ENCODE measurements around the gene KIF4B. TPM values are rescaled to one million over a fixed set of nuclear protein-coding genes. Genes with fewer than 3 reads are reported as not detected.
"Not testable (repeated sequence)": the region's sequence is repeated elsewhere in the genome, so short reads cannot be mapped to it uniquely, and the experiment has no call there.

The KIF4B gene
- total and polyA plus RNA-seq, 2 experiments from 2014 or later = 0.05 to 0.10 TPM

- Histone ChIP-seq H3K9me3 (ENCODE audit: low read depth) (no peaks in the 10 kb centered on the region), H3K36me3 (replicated peaks; ENCODE audit: insufficient read depth, low read depth) (no peaks in the 10 kb centered on the region), H3K27me3 (no peaks in the 10 kb centered on the region), H3K27ac (no peak overlapping the region), H4K20me1 (ENCODE audit: insufficient read depth, poor library complexity, severe bottlenecking) (no peaks in the 10 kb centered on the region), H3K4me3 (no peak overlapping the region), H3K79me2 (no peaks in the 10 kb centered on the region), H3K9me2 (replicated peaks; ENCODE audit: insufficient read depth) (no peaks in the 10 kb centered on the region), H2AFZ (no peak overlapping the region), H3K4me2 (no peak overlapping the region), H3K4me1 (ENCODE audit: insufficient read depth) (no peaks in the 10 kb centered on the region)
- no peak for DNase-seq (ENCODE audit: low spot score)
- TF ChIP-seq EZH2 (IDR thresholded peaks at IDR 0.05; ENCODE audit: borderline replicate concordance) (no peak), EZH2phosphoT487 (IDR thresholded peaks at IDR 0.05; ENCODE audit: low read depth, severe bottlenecking, unreplicated experiment) (no peak), CTCF (IDR thresholded peaks at IDR 0.05; ENCODE audit: poor library complexity) (no peak)
- 82% methylated on average over 1 of the region's 1 CpG for WGBS (ENCODE audit: low lambda C conversion rate, missing lambda C conversion rate)
Observed at GRCh38 chr5:155029240-155029639, 15.7 kb downstream of the KIF4B start.

DNA sequence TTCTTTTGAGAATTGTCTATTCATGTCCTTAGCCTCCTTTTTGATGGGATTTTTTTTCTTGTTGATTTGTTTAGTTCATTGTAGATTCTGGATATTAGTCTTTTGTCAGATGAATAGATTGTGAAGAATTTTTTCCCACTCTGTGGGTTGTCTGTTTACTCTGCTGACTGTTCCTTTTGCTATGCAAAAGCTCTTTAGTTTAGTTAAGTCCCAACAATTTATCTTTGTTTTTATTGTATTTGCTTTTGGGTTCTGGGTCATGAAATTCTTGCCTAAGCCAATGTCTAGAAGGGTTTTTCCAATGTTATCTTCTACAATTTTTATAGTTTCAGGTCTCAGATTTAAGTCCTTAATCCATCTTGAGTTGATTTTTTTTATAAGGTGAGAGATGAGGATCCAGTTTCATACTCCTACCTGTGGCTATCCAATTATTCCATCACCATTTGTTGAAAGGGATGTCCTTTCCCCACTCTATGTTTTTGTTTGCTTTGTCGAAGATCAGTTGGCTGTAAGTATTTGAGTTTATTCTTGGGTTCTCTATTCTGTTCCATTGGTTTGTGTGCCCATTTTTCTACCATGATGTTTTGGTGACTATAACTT lies 20.7 kb downstream of the KIF4B start:
- DNase-seq (ENCODE audit: low spot score); H3K4me3 ChIP-seq; H4K20me1 ChIP-seq (ENCODE audit: insufficient read depth, poor library complexity, severe bottlenecking); H2AFZ ChIP-seq; H3K79me2 ChIP-seq; H3K27ac ChIP-seq; H3K4me1 ChIP-seq (ENCODE audit: insufficient read depth); H3K27me3 ChIP-seq; H3K9me3 ChIP-seq (ENCODE audit: low read depth); H3K4me2 ChIP-seq; H3K9me2 ChIP-seq (replicated peaks; ENCODE audit: insufficient read depth); H3K36me3 ChIP-seq (replicated peaks; ENCODE audit: insufficient read depth, low read depth): not testable (repeated sequence)
- WGBS (ENCODE audit: low lambda C conversion rate, missing lambda C conversion rate) = 51% methylated on average over 1 of the region's 1 CpG

- not testable (repeated sequence) for H3K27ac ChIP-seq; H3K4me1 ChIP-seq (ENCODE audit: insufficient read depth); H3K4me3 ChIP-seq; H4K20me1 ChIP-seq (ENCODE audit: insufficient read depth, poor library complexity, severe bottlenecking); H3K4me2 ChIP-seq; H3K79me2 ChIP-seq; H3K36me3 ChIP-seq (replicated peaks; ENCODE audit: insufficient read depth, low read depth); H3K9me2 ChIP-seq (replicated peaks; ENCODE audit: insufficient read depth); H2AFZ ChIP-seq; H3K9me3 ChIP-seq (ENCODE audit: low read depth); H3K27me3 ChIP-seq; DNase-seq (ENCODE audit: low spot score)
- WGBS (ENCODE audit: low lambda C conversion rate, missing lambda C conversion rate) = 42% methylated on average over 2 of the region's 2 CpGs
Observed at GRCh38 chr5:155035087-155035486, 21.5 kb downstream of the KIF4B start.

GRCh38 chr5:155040984-155041653 lies 27.6 kb downstream of the KIF4B start:
- H3K36me3 ChIP-seq (replicated peaks; ENCODE audit: insufficient read depth, low read depth) = no peaks in the 10 kb centered on the region
- H3K9me2 ChIP-seq (replicated peaks; ENCODE audit: insufficient read depth) = no peaks in the 10 kb centered on the region
- no peaks in the 10 kb centered on the region for H3K9me3 ChIP-seq (ENCODE audit: low read depth)
- no peak overlapping the region for H3K4me3 ChIP-seq
- no peak overlapping the region for H3K27ac ChIP-seq
- TF ChIP-seq EZH2phosphoT487 (IDR thresholded peaks at IDR 0.05; ENCODE audit: low read depth, severe bottlenecking, unreplicated experiment) (no peak), EZH2 (IDR thresholded peaks at IDR 0.05; ENCODE audit: borderline replicate concordance) (no peak), CTCF (IDR thresholded peaks at IDR 0.05; ENCODE audit: poor library complexity) (no peak)
- no peaks in the 10 kb centered on the region for H3K4me1 ChIP-seq (ENCODE audit: insufficient read depth)
- H4K20me1 ChIP-seq (ENCODE audit: insufficient read depth, poor library complexity, severe bottlenecking) = no peaks in the 10 kb centered on the region
- H3K27me3 ChIP-seq = no peaks in the 10 kb centered on the region
- DNase-seq (ENCODE audit: low spot score) = no peak
- H3K4me2 ChIP-seq = no peak overlapping the region
- no peak overlapping the region for H2AFZ ChIP-seq
- 96% methylated on average over 3 of the region's 3 CpGs for WGBS (ENCODE audit: low lambda C conversion rate, missing lambda C conversion rate)
- H3K79me2 ChIP-seq = no peaks in the 10 kb centered on the region
